Stimulated activated CD4-positive, alpha-beta T cell treated with anti-CD3 and anti-CD28 coated beads, Interleukin-1b, Interleukin-23, amount 100 ng/mL, for 1 hour (primary cell): Measurements from ENCODE around the gene PNLIPRP3.
"Not testable (repeated sequence)": the region's sequence is repeated elsewhere in the genome, so short reads cannot be mapped to it uniquely, and the experiment has no call there.

Experiments
- DNase-seq, 2 donors: peaks; one replicate each; pipeline ENCODE4 v3.0.0-alpha.2; 2020; ENCODE audit warnings: low read depth in 2 of 2

Gene PNLIPRP3

DNA sequence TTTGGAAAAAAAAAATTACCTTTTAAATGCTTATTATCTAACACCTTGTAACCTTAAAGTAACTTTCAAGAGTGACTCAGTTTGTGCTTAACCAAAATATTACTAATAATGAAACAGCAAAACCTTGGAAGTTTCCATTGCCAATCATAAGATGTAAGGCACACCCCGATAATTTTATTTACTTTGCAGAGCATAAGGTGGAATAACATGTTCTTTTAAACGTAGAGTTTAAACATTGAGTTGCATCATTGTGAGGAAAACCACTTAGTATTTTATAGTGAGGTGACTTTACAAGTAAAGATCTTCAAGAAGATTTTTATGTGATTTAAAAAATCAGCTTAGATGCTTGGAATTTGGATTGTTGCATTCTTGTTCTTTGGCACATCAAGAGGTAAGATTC is at the start of gene PNLIPRP3:
PNLIPRP3 (plus strand) TSS at position 177 of the 400 bp plus-strand sequence; CDS start at position 343, 166 bp downstream.
- no peak for DNase-seq

DNA sequence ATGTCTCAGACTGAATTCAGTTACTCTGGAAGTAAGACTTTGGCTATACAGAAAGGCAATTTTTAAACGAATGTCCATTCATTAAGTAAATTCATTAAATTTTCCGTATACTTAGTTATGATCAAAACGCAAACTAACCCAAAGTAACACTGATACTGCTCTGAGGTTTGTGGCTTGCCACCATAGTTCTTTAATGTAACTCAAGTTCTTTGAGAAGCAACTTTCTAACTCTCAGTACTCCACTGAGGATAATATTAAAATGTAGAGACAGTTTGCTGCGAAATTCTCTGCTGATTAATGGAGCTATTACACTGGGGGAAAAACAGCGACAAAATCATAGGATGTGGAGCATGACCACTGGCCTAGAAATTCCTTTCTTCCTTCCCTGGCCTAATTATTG is 45.4 kb upstream of the PNLIPRP3 start:
- no peak for DNase-seq

DNA sequence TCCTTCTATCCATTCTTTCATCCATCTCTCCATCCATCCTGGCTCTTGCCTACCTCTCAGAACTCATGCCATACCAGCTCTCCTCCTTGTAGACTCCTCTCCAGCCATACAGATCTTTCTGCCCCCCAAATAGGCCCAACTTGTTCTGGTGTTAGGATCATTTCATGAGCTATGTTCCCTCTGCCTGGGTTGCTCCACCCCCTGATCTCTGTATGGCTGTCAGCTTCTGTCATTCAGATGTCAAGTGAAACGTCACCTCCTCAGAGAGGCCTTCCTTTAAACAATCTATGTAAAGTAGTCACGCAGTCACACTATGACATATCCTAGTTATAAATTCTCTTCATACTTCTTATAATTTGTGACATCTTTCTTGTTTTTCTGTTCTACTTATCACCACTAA is 42.3 kb upstream of the PNLIPRP3 start:
- DNase-seq = no peak

DNA sequence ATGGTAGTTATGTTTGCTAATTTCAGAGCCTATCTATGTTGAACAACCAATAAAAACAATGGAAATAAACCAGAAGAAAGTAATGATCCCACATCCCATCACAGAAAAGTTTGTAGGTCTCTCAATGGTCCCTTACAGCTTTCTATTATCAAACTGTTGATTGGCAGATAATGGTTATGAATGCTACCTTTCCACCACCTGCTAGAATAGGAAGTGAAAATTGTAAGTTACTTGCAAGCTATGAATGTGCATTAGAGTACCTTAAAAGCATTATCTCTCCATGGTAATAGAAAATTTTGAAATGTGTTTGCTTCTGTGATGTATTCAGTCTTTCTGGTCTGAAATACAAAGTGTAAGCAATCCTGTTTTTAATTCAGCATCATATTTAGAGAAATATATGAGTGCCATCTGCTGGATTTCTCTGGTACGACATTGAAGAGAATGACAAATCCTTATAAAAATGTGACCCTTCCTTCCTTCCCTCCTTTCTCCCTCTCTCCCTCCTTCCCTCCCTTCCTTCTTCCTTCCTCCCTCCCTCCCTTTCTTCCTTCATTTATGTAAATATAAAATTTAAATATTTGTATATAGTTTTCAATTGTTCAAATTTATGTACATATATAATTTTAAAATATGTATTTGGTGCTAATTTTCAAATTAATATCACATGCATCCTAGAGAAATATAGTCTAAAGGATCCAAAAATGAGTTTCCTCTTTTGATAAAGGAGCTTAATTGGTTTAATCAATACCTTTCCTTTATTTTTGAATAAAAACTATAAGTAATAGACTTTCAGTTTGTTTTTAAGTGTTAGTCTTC is 41.4 kb upstream of the PNLIPRP3 start:
- DNase-seq = no peak

DNA sequence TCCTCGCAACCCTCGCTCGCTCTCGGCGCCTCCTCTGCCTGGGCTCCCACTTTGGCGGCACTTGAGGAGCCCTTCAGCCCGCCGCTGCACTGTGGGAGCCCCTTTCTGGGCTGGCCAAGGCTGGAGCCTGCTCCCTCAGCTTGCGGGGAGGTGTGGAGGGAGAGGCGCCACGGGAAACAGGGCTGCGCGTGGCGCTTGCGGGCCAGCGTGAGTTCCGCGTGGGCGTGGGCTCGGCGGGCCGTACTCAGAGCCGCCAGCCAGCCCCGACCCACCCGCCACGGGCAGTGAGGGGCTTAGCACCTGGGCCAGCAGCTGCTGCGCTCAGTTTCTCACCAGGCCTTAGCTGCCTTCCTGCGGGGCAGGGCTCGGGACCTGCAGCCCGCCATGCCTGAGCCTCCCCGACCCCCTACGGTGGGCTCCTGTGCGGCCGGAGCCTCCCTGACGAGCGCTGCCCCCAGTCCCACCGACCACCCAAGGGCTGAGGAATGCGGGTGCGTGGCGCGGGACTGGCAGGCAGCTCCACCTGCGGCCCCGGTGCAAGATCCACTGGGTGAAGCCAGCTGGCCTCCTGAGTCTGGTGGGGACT is 34.3 kb upstream of the PNLIPRP3 start:
- DNase-seq = not testable (repeated sequence)

DNA sequence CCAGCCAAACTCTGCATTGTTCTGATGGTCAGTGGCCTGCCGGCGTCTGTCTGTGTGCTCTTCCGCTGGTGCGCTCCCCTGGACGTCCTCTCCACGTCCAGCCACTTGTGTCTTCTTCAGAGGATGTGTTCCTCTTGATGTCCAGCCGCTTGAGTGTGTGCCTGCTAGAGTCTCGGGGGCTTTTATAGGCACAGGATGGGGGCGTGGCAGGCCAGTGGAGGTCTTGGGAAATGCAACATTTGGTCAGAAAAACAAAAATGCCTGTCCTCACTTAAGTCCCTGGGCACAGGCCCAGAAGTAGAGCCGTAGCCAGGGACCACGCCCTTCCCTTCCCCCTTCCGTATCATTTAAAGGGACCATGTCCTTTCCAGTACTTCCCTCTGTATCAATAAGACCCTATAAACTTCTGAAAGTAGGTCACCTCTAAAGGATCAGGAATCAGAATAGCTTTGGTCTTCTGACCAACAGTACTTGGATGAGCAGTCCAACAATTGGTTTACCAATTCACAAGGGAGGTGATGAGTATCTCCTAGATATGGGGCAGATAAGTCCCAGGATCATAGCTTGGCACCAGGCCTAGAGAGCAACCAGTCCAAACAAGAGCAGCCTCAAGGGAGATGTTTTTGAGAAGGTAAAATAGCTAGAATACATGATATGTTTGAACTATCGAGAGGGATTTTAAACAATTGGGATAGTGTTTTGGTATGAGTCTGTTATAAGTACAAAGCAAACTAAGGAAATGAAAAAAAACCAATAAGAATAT is 32.2 kb upstream of the PNLIPRP3 start:
- DNase-seq = no peak

DNA sequence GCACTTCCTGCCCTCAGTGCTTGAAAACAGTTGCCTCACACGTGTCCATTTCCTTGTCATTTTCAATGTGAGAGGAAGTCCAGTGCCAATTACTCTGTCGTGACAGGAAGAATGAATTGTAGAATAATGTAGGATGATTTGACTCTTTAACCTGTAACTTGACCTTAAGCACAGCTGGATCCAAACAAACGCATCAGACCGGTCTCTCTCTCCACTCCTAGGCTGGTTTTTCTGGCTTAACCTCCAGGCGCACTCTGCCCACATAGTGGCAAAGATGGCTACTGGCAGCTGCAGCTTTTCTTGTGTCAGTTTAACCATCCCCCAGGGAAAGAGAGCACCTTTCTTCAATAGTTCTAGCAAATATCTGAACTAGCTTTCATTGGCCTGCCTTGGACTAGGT is 29.4 kb upstream of the PNLIPRP3 start:
- no peak for DNase-seq

DNA sequence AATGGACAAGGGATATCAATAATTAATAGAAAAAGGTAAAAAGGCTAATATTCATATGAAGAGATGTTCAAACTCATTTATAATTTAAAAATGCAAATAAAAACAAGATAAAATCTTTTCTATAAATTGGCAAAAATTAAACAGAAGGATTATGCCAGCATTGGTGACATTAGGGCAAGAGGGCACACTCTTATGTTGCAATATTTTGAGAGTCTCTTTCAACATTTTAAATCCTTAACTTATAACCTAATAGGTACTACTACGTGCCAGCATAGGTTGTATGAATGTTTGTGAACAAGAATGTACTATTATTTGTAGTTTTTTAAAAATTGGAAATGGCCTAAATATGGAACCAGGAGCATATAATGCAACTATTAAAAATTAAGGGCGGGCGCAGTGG is 24.8 kb upstream of the PNLIPRP3 start:
- DNase-seq = no peak

DNA sequence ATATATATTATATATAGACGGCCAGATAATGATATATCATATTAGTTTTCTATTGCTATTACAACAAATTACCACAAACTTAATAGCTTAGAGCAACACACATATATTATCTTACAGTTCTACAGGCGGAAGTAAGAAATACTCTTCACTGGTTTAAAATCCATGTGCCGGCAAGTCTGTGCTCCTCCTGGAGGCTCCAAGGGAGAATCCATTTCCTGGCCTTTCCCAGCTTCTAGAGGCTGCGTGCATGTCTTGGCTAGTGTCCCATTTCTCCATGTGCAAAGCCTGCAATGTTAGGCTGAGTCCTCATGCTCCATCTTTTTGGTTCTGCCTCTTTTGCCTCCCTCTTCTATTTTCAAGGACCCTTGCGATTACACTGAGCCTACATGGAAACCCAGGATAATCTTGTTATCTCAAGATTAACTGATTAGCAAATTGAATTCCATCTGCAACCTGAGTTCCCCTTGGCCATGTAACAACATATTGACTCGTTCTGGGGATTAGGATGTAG is 23.9 kb upstream of the PNLIPRP3 start:
- DNase-seq = no peak

DNA sequence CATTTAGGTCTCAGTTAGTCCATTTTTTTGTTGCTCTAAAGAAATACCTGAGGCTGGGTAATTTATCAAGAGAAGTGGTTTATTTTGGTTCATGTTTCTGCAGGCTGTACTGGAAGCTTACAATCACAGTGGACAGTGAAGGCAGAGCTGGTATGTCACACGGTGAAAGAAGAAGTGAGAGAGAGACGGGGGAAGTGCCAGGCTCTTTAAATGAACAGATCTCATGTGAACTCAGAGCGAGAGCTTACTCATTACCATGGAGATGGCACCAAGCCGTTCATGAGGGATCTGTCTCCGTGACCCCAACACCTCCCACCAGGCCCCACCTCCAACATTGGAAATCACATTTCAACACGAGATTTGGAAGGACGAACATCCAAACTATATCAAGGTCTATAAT is 18.9 kb upstream of the PNLIPRP3 start:
- DNase-seq = no peak

DNA sequence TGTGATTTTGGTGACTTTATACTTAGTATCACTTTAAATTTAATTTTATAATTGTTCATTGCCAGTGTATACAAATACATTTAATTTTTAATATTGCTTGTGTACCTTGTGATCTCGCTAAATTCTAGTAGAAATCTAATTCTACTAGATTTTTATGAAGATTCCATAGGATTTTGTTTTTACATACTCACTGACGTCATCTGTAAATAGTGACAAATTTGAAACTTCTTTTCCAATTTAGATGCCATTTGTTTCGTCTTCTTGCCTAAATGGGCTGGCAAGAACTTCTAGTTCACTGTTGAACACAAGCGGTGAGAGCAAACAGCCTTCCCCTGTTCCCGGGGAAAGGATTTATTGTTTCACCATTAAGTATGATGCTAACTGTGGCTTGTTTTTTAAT is 17.3 kb upstream of the PNLIPRP3 start:
- DNase-seq = no peak

DNA sequence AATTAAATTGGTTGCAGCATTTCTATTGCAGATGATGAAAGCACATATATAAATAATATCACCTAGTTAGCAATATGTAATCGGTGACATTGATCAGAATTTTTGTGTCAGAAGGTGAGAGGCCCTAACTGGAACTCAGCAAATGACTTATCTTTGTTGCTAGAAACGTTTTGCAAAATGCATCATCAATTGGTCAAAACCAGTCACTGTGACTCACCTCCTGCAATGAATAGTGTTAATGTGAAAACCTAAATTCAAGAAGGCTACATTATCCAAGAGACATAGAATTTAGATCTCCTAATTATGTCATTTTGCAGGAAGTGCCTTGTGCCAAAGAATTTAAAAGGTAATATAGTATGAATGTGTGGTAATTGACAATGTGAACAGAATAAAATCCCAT is 9.8 kb upstream of the PNLIPRP3 start:
- DNase-seq = no peak

DNA sequence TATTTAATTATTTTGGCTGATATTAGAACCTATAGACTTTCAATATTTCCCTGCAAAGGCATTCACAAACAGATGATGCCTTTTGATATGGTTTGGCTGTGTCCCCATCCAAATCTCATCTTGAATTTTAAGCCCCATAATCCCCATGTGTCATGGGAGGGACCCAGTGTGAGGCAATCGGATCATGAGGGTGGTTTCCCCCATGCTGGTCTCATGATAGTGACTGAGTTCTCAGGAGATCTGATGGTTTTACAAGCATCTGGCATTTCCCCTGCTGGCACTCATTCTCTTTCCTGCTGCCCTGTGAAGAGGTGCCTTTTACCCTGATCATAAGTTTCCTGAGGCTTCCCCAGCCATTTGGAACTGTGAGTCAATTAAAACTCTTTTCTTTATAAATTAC is 9.3 kb upstream of the PNLIPRP3 start:
- no peak for DNase-seq

DNA sequence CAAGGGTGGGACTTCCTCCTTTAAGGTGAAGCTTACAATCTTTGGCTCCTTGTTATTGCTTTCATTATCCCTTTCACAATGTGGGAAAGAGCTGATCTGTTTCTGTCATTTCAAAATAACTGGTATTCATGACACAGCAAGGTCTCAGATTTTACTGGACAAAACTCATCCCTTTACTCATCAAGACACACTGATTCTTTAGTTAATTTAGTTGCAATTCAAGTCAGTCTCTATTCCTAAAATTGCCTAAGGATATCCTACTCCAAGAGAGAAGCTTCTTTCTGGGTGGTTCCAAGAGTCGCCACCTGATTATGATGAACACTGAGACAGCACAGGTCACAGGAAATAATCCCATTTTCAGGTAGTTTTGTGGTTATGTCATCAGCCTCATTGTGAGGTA is 5.8 kb upstream of the PNLIPRP3 start:
- no peak for DNase-seq

DNA sequence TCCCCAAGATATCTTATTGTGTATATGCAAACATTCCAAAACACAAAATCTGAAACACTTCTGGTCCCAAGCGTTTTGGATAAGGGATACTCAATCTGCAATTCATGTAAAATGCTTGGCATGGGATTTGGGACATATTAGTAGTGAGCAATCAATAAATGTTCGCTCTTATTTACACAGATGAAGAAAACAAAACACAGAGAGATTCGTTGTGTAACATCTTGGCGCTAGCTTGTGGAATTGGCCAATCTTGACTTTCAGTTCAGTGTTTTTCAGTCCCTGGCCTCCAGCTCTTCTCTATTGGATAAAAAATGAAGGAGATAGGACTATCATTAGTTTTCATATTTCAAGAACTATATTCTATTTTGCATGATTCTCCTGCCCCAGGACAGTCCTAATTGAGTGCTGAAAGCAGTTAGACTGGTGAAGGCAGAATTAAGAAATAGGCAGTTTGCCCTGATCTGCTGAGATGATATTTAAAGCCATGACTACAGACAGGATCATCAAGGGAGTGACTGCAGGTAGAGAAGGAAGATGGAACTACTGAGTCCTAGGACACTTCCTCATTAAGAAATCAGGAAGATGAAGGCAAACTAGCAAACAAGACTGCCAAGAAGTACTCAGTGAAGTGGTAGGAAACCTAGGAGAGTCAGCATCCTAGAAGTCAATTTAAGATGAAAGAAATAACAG is 1.8 kb downstream of the PNLIPRP3 start:
- DNase-seq = no peak

DNA sequence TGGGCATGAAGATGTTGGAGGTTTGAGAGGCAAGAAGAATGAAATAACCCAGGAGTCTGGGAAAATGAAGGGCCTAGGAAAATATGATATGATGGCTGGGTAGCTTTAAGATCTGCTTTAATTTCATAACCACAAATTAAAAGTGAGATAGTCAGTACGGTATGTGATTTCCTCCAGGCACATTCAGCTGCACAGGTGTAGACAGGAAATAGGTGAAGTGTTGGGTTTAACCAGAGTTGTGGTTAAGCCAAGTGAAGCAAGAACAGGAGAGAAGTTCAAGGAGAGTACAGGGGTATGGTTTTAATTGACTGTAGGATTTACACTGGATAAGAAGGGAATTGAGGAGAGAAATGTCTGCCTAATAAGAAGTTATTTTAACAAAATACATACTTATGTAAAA is 2.6 kb downstream of the PNLIPRP3 start:
- DNase-seq = no peak

DNA sequence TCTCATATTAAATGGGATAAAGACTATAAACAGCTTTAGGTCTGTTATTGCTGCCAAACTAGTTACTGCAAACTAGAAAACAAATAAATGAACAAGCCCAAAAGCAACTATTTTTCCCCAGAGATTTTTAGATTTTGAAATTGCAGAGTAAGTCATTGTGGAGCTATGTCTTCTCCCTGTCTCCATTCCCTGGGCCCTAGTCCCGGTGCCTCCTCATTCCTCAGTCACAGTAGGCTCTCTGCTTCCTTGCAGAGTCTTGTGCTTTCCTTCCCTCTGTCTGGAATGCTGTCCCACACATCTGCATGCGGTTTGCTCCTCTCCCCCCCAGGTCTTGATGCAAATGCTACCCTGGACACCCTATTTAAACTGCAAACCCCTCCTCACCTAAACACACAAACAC is 4.0 kb downstream of the PNLIPRP3 start:
- DNase-seq = no peak

DNA sequence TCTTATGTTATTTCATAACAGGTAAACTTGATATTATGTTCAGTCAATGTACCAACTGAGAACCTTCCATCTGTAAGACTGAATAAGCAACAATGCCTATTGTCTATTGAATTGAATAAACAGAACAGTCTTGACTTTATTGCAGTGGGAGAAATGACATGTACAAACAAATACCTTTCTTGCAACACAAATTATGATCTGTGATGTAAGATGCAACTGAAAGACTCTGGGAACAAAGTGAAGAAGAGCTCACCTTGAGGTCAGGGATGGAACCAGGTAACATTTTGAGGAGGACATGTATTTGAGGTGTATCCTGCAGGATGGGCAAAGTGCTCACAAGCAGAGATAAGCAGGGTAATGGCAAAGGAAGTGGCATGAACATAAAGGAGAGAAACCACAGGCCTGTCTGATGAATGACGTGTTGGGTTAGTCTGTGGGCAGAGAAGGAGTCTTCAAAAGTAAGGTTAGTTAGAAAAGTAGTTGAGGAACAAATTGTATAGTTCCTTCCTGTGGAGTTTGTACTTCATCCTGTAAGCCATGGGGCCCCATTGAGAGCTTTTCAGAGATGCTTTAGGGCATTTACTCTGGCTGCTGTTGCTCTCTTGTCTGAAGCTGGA is 9.5 kb downstream of the PNLIPRP3 start:
- no peak for DNase-seq

DNA sequence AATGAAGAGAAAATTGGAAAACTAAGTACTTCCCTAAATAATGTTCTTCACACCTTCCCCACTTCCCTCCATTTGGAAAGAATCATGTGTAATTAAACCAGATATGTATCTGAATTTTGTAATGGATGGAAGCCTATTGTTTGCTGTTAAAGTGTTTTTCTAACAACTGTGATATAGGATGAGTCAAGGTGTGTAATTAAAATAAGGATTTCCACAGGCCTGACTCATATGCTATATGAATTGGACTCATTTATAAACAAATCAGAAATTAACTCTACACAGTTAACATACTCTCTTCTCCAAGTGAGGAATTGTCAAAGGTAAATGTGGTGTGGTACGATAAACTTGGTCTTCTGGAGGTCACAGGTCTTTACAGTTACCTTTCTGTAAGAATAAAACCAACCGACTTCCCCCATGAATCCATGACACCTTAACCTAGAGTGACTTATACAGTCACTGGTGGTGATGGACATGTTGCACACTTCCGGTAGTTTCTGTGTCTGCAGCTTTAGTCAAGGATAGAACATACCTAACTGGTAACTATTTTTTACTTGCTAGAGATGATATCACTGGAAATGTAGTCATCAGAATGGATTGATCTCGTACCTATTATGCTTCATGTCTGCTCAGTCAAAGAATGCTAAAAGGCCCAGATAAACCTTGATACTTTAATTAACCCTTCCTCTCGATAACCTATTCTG is 12.8 kb downstream of the PNLIPRP3 start:
- no peak for DNase-seq

DNA sequence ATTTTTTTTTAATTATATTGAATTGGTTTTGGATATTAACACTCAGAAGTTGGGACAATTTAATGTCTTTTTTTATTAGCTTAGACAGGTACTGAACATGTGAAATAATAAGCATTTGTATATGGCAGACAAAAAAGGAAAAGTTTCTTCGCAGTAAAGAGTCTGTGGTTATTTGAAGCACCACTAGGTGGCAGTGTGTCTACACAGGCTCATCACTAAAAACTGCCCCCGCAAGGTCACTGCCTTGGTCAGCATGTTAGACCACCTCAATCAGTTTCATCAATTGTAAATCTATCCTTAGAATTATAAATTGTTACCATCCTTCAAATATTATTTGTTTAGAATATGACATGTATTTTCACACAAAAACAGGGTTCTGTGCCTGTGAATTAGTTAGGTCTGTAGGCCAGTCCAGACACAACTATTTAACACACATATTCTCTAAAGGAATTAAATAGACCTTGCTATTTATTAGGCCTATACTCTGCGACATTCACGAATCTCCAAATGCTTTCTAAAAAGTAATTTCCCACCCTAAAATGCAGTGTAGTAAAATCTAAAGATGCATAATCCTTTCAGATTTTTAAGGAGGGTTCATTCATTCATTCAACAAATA is 17.0 kb downstream of the PNLIPRP3 start:
- DNase-seq = no peak

DNA sequence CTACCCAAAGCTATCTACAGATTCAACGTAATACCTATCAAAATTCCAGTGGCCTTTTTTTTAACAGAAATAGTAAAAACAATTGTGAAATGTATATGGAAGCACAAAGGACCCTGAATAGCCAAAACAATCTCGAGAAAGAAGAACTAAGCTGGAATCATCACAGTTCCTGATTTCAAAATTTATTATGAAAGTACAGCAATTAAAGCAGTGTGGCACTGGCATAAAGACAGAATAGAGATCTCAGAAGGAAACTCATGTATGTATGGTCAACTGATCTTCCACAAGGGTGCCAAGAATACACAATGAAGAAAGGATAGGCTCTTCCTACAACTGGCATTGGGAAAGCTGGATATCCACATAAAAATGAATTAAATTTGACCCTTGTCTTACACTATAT is 23.2 kb downstream of the PNLIPRP3 start:
- DNase-seq = no peak
